GM23338 (cell line): ENCODE results near the gene KMT2C. TPM values are rescaled to one million over a fixed set of nuclear protein-coding genes. Genes with fewer than 3 reads are reported as not detected.
"Not testable (repeated sequence)": the region's sequence is repeated elsewhere in the genome, so short reads cannot be mapped to it uniquely, and the experiment has no call there.

Experiments
- ATAC-seq: fragments of 200-7000 bp; cut with Tn5 transposase; 3 replicates; pipeline ENCODE4 v1.9.1; 2020
- DNase-seq: peaks from one replicate; pipeline ENCODE4 v3.0.0-alpha.2; 2015; ENCODE audit warnings: low spot score
- H2AFZ ChIP-seq: fragments of 200-600 bp; sonication (generic); 2 replicates; pipeline ENCODE4 v1.8.0; 2016; ENCODE audit warnings: antibody characterized with exemption, mild to moderate bottlenecking, moderate library complexity
- H3F3A ChIP-seq: fragments of 200-600 bp; sonication (generic); replicated peaks from 2 replicates; pipeline ENCODE4 v1.8.0; 2017; ENCODE audit warnings: antibody characterized with exemption, mixed run types, low read depth
- H3K27ac ChIP-seq: fragments of 200-600 bp; sonication (generic); 2 replicates; pipeline ENCODE4 v1.6.1; 2016; ENCODE audit warnings: low read depth
- H3K27me3 ChIP-seq: fragments of 200-600 bp; sonication (generic); 2 replicates; pipeline ENCODE4 v1.8.0; 2016; ENCODE audit warnings: mild to moderate bottlenecking, mixed run types, moderate library complexity; ENCODE audit not compliant: insufficient read depth
- H3K36me3 ChIP-seq: fragments of 200-600 bp; sonication (generic); 2 replicates; pipeline ENCODE4 v1.8.0; 2016; ENCODE audit warnings: mild to moderate bottlenecking; ENCODE audit not compliant: insufficient read depth
- H3K4me1 ChIP-seq: fragments of 200-600 bp; sonication (generic); 2 replicates; pipeline ENCODE4 v1.8.0; 2016; ENCODE audit warnings: mild to moderate bottlenecking, moderate library complexity; ENCODE audit not compliant: insufficient read depth
- H3K4me2 ChIP-seq: fragments of 200-600 bp; sonication (generic); 2 replicates; pipeline ENCODE4 v1.7.1; 2017; ENCODE audit warnings: mixed run types
- H3K4me3 ChIP-seq: fragments of 200-600 bp; sonication (generic); 2 replicates; pipeline ENCODE4 v1.6.1; 2016; ENCODE audit warnings: mixed run types
- H3K79me2 ChIP-seq: fragments of 200-600 bp; sonication (generic); replicated peaks from 2 replicates; pipeline ENCODE4 v1.8.0; 2017; ENCODE audit warnings: mild to moderate bottlenecking; ENCODE audit not compliant: insufficient read depth
- H3K9me2 ChIP-seq: fragments of 200-600 bp; sonication (generic); 2 replicates; pipeline ENCODE4 v1.8.0; 2017; ENCODE audit not compliant: insufficient read depth
- H4K20me1 ChIP-seq: fragments of 200-600 bp; sonication (generic); replicated peaks from 2 replicates; pipeline ENCODE4 v1.8.0; 2017; ENCODE audit warnings: mild to moderate bottlenecking; ENCODE audit not compliant: insufficient read depth
- H3K27ac Mint-ChIP-seq: 2 replicates; pipeline ENCODE4 v1.8.0; 2020; ENCODE audit warnings: inconsistent platforms, mild to moderate bottlenecking, moderate library complexity, mixed read lengths
- H3K27me3 Mint-ChIP-seq: 3 replicates; pipeline ENCODE4 v1.8.0; 2022; ENCODE audit warnings: low read depth, mild to moderate bottlenecking, moderate library complexity, mixed read lengths, inconsistent platforms; ENCODE audit not compliant: insufficient read depth, poor library complexity
- H3K36me3 Mint-ChIP-seq: 3 replicates; pipeline ENCODE4 v1.8.0; 2021; ENCODE audit warnings: low read depth, mild to moderate bottlenecking, inconsistent platforms, moderate library complexity, mixed read lengths
- H3K4me1 Mint-ChIP-seq: 3 replicates; pipeline ENCODE4 v1.8.0; 2020; ENCODE audit warnings: mild to moderate bottlenecking, inconsistent platforms, mixed read lengths
- H3K4me3 Mint-ChIP-seq: 3 replicates; pipeline ENCODE4 v1.8.0; 2021; ENCODE audit warnings: moderate library complexity, mild to moderate bottlenecking, inconsistent platforms, mixed read lengths
- H3K9me3 Mint-ChIP-seq: 3 replicates; pipeline ENCODE4 v1.8.0; 2020; ENCODE audit warnings: moderate library complexity, mild to moderate bottlenecking, inconsistent platforms, mixed read lengths
- polyA plus RNA-seq: library from polyadenylated mRNA; unstranded; fragments of >200 nt; fragmentation: Nextera tagmentation; extraction: Ambion mirVana; gene quantifications from 2 replicates; pipeline ENCODE4 v1.2.1, GENCODE V29; 2016
- total RNA-seq: library from RNA; depleted of rRNA; stranded (reverse); fragments of >200 nt; shearing (Covaris generic); gene quantifications from 2 replicates; pipeline ENCODE4 v1.2.3, GENCODE V29; 2014
- TF ChIP-seq, protein P1 (sequence below): fragments of 250-450 bp; sonication (Bioruptor Pico); IDR thresholded peaks from 2 replicates; pipeline ENCODE4 v1.5.0; 2020; ENCODE audit warnings: mild to moderate bottlenecking, moderate library complexity

KMT2C gene
- total and polyA plus RNA-seq, 2 experiments from 2014 or later, result 11.4 to 39.0 TPM

- TF ChIP-seq, protein P1, sequence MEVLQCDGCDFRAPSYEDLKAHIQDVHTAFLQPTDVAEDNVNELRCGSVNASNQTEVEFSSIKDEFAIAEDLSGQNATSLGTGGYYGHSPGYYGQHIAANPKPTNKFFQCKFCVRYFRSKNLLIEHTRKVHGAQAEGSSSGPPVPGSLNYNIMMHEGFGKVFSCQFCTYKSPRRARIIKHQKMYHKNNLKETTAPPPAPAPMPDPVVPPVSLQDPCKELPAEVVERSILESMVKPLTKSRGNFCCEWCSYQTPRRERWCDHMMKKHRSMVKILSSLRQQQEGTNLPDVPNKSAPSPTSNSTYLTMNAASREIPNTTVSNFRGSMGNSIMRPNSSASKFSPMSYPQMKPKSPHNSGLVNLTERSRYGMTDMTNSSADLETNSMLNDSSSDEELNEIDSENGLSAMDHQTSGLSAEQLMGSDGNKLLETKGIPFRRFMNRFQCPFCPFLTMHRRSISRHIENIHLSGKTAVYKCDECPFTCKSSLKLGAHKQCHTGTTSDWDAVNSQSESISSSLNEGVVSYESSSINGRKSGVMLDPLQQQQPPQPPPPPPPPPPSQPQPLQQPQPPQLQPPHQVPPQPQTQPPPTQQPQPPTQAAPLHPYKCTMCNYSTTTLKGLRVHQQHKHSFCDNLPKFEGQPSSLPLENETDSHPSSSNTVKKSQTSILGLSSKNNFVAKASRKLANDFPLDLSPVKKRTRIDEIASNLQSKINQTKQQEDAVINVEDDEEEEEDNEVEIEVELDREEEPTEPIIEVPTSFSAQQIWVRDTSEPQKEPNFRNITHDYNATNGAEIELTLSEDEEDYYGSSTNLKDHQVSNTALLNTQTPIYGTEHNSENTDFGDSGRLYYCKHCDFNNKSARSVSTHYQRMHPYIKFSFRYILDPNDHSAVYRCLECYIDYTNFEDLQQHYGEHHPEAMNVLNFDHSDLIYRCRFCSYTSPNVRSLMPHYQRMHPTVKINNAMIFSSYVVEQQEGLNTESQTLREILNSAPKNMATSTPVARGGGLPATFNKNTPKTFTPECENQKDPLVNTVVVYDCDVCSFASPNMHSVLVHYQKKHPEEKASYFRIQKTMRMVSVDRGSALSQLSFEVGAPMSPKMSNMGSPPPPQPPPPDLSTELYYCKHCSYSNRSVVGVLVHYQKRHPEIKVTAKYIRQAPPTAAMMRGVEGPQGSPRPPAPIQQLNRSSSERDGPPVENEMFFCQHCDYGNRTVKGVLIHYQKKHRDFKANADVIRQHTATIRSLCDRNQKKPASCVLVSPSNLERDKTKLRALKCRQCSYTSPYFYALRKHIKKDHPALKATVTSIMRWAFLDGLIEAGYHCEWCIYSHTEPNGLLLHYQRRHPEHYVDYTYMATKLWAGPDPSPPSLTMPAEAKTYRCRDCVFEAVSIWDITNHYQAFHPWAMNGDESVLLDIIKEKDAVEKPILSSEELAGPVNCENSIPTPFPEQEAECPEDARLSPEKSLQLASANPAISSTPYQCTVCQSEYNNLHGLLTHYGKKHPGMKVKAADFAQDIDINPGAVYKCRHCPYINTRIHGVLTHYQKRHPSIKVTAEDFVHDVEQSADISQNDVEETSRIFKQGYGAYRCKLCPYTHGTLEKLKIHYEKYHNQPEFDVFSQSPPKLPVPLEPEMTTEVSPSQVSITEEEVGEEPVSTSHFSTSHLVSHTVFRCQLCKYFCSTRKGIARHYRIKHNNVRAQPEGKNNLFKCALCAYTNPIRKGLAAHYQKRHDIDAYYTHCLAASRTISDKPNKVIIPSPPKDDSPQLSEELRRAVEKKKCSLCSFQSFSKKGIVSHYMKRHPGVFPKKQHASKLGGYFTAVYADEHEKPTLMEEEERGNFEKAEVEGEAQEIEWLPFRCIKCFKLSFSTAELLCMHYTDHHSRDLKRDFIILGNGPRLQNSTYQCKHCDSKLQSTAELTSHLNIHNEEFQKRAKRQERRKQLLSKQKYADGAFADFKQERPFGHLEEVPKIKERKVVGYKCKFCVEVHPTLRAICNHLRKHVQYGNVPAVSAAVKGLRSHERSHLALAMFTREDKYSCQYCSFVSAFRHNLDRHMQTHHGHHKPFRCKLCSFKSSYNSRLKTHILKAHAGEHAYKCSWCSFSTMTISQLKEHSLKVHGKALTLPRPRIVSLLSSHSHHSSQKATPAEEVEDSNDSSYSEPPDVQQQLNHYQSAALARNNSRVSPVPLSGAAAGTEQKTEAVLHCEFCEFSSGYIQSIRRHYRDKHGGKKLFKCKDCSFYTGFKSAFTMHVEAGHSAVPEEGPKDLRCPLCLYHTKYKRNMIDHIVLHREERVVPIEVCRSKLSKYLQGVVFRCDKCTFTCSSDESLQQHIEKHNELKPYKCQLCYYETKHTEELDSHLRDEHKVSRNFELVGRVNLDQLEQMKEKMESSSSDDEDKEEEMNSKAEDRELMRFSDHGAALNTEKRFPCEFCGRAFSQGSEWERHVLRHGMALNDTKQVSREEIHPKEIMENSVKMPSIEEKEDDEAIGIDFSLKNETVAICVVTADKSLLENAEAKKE (CRISPR knock-in tag), result no peak
Observed at GRCh38 chr7:152476551-152476950, 40.7 kb upstream of the KMT2C start (continued).

DNA sequence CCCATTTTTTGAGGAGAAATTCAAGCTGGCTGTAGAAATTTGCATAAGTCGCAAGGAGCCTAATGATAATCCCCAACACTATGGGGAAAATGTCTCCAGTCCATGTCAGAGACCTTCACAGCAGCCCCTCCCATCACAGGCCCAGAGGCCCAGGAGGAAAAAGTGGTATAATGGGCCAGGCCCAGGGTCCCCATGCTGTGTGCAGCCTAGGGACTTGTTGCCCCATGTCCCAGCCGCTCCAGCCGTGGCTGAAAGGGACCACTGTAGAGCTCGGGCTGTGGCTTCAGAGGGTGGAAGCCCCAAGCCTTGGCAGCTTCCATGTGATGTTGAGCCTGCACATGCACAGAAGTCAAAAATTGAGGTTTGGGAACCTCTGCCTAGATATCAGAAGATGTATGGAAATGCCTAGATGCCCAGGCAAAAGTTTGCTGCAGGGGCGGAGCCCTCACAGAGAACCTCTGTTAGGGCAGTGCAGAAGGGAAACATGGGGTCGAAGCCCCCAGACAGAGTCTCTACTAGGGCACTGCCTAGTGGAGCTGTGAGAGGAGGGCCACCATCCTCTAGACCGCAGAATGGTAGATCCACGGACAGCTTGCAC lies 35.3 kb upstream of the KMT2C start:
- H3K27ac Mint-ChIP-seq, H4K20me1 ChIP-seq, ATAC-seq, H3K9me2 ChIP-seq, H3K27me3 Mint-ChIP-seq, H3K4me1 ChIP-seq, H2AFZ ChIP-seq, H3K27ac ChIP-seq, H3K4me3 Mint-ChIP-seq, H3F3A ChIP-seq, H3K79me2 ChIP-seq, DNase-seq, H3K27me3 ChIP-seq, H3K36me3 ChIP-seq, H3K4me1 Mint-ChIP-seq, H3K4me3 ChIP-seq, H3K4me2 ChIP-seq: not testable (repeated sequence)
- Mint-ChIP-seq H3K36me3 (peaks cover 25% of the 10 kb centered on the region), H3K9me3 (peaks cover 33% of the 10 kb centered on the region)

DNA sequence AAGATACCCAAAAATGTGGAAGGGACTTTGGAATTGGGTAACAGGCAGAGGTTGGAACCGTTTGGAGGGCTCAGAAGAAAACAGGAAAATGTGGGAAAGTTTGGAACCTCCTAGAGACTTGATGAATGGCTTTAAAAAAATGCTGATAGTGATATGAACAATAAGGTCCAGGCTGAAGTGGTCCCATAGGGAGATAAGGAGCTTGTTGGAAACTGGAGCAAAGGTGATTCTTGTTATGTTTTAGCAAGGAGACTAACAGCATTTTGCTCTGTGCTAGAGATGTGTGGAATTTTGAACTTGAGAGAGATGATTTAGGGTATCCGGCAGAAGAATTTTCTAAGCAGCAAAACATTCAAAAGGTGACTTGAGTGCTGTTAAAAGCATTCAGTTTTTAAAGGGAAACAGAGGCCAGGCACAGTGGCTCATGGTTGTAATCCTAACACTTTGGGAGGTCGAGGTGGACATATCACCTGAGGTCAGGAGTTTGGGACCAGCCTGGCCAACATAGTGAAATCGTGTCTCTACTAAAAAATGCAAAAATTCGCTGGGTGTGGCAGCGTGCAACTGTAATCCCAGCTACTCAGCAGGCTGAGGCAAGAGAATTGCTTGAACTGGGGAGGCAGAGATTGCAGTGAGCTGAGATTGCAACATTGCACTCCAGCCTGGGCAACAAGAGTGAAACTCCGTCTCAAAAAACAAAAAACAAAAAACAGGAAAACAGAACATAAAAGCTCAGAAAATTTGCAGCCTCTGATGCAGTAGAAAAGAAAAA lies 34.6 kb upstream of the KMT2C start:
- H4K20me1 ChIP-seq, H2AFZ ChIP-seq, H3F3A ChIP-seq, H3K79me2 ChIP-seq, H3K4me1 Mint-ChIP-seq, DNase-seq, H3K4me1 ChIP-seq, H3K4me3 Mint-ChIP-seq, H3K27me3 Mint-ChIP-seq, H3K36me3 ChIP-seq, H3K27me3 ChIP-seq, ATAC-seq, H3K27ac ChIP-seq, H3K4me2 ChIP-seq, H3K4me3 ChIP-seq, H3K9me2 ChIP-seq, H3K27ac Mint-ChIP-seq: not testable (repeated sequence)
- Mint-ChIP-seq H3K36me3 (peaks cover 25% of the 10 kb centered on the region), H3K9me3 (peaks cover 33% of the 10 kb centered on the region)

- not testable (repeated sequence) for H3K4me3 Mint-ChIP-seq, H3K27ac ChIP-seq, H3K27me3 ChIP-seq, H2AFZ ChIP-seq, H3K4me1 ChIP-seq, H4K20me1 ChIP-seq, H3K4me2 ChIP-seq, H3K79me2 ChIP-seq, H3F3A ChIP-seq, H3K4me3 ChIP-seq, H3K27ac Mint-ChIP-seq, H3K36me3 ChIP-seq, H3K27me3 Mint-ChIP-seq, H3K9me2 ChIP-seq, ATAC-seq, H3K4me1 Mint-ChIP-seq, DNase-seq
- Mint-ChIP-seq H3K36me3 (peaks cover 25% of the 10 kb centered on the region), H3K9me3 (peaks cover 36% of the 10 kb centered on the region)
Observed at GRCh38 chr7:152469576-152469975, 33.8 kb upstream of the KMT2C start.
